HG03558 (cell line): ENCODE results near the gene CFAP65.

ENCODE experiments used
- ATAC-seq: cut with Tn5 transposase; IDR thresholded peaks from one replicate; pipeline ENCODE4 v1.9.1; 2021; ENCODE audit warnings: moderate number of reproducible peaks; ENCODE audit not compliant: unreplicated experiment; ENCODE audit errors: extremely low read depth

Gene CFAP65

DNA sequence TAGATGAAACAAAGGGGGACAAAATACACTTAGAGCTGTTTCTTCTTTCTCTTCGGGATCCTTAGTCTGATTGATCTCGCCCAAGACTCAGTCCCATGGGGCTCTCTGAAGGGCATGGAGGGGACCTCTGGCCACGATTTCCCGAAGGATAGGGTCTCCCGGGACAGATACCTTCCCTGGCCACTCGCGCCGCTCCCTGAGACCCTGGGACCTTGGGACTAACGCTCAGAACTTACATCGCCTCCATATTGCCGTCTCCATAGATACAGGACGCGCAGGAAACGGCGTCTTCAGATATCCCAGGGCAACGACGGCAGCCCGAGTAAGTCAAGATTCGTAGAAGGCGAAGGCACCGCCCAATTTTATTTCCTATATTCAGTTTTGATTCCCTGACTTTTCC lies at the start of gene CFAP65:
TSS of gene CFAP65 (minus strand) at position 265 of the 400 bp plus-strand sequence. CDS start 2,468 bp downstream, outside the sequence.
- ATAC-seq = no peak

DNA sequence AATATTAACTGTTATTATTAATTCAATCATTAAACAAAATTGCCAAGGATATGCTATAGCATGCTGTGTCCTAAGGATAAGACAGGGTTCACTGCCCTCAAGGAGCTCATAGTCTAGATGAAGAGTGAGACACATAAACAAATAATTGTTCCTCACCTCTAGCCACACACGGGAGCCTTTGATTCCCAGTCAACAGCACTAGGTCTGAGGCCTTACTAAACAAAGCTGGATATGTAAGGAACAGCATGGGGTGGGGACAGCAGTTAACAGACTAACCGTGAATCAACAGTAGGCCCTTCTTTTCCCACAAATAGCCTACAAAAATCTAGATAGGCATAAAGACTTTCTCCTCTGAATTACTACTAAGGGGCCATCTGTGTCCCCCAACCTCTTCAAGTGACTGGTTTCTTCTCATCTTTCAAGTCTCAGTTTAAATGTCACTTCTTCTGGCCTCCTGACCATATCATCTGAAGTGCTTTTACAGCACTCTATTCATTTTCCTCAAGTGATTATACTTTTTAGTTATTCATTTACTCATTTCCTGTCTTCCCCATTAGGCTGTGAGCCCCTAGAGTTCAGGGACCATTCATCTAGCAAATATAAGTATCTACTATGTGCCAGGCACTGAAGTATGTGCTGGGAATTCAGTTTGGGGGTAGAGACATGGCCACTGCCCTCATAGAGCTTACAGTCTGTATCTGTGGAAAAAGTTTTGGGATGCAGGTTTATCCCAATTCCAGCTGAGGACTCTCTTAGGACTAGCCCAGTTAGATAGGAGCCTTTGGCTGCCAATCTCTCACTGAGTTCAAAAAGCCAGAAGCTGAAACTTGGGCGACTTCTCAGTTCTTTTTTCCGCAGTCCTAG lies 49.4 kb upstream of the CFAP65 start:
- no peak for ATAC-seq

DNA sequence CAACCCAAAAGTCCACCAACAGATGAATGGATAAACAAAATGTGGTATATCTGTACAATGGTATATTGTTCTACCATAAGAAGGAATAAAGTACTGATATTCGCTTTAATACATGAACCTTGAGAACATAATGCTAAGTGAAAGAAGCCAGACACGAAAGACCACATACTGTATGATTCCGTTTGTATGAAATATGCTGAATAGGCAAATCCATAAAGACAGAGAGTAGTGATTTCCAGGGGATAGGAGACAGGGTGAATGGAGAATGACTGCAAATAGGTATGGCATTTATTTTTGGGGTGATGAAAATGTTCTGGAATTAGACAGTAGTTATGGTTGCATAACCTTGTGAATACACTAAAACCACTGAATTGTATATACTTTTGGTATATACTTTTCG lies 48.0 kb upstream of the CFAP65 start:
- no peak for ATAC-seq

DNA sequence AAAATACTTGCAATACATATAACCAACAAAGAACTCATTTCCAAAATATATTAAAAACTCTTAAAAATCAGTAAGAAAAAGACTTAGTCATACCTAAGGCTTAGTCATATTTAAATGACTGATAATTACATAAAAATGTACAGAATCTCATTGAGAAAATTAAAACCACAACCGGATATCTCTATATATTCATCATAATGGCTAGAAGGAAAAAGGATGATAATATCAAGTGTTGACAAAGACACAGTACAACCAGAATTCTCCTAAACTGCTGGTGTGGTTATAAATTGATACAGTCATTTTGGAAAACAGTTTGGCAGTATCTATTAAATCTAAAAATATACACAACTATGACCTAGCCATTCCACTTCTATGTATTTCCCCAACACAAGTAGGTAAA lies 46.5 kb upstream of the CFAP65 start:
- ATAC-seq = no peak

DNA sequence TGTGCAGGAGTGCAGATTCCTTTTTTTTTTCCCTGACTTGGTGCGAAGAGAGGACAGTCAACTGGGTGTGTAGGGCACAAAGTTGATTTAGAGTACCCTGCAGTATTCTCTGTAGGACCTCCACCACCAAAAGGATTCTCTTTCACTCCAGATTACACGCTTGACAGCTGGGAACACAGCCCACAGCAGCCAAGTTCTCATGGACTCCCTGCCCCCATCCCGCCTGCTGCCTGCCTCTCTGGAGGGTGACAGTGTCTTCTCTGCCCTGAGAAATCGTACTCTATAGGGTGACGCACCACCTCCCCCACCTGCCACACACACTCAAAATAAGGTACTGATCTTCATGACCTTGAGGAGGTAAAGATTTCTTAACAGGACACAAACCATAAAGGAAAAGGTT lies 46.0 kb upstream of the CFAP65 start:
- no peak for ATAC-seq

- no peak for ATAC-seq
Measured at GRCh38 chr2:219086196-219086595, 44.9 kb upstream of the CFAP65 start.

DNA sequence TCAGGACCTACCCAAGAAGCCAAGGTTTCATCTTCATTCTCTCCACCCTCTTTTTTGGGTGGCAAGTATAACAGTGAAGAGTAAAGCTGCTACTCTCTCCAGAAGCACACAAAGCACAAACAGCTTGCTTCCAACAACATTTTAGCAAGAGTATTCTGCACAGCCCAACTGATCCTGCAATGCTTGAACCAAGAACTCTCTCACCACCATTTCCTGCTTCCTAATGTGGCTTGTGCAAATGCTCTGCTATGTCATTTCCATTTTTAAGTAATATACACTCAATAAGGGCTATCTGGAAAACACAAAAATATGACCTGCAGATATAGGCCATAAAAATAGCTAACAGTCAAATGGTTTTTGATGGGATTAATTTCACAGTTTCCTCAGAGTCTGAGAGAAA lies 43.5 kb upstream of the CFAP65 start:
- no peak for ATAC-seq

- ATAC-seq = no peak
Measured at GRCh38 chr2:219082332-219082958, 41.1 kb upstream of the CFAP65 start.

GRCh38 chr2:219081701-219082331 lies 40.5 kb upstream of the CFAP65 start:
- no peak for ATAC-seq

- no peak for ATAC-seq
Measured at GRCh38 chr2:219081096-219081495, 39.8 kb upstream of the CFAP65 start.

DNA sequence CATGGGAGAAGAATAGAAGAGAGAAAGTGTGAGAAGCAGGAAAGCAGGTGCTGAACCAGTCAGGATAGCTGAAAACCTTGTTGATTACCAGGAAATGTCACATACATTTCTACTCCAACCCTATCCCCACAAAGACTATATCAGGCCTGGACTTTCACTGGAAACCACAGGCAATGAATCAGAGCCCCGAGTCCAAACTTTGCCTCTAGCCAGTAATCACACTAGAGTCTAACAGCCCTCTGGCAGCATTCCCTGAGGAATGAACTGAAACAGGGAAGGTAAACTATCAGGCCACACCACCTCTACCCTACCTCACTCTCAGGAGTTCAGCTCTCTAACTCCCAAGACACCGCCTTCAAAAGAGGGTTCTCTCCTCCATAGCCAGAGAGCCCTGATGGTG lies 38.1 kb upstream of the CFAP65 start:
- ATAC-seq = no peak

GRCh38 chr2:219078951-219079350 lies 37.6 kb upstream of the CFAP65 start:
- no peak for ATAC-seq

- ATAC-seq = no peak
Measured at GRCh38 chr2:219078126-219078525, 36.8 kb upstream of the CFAP65 start.

GRCh38 chr2:219076253-219076652 lies 34.9 kb upstream of the CFAP65 start:
- ATAC-seq = no peak

DNA sequence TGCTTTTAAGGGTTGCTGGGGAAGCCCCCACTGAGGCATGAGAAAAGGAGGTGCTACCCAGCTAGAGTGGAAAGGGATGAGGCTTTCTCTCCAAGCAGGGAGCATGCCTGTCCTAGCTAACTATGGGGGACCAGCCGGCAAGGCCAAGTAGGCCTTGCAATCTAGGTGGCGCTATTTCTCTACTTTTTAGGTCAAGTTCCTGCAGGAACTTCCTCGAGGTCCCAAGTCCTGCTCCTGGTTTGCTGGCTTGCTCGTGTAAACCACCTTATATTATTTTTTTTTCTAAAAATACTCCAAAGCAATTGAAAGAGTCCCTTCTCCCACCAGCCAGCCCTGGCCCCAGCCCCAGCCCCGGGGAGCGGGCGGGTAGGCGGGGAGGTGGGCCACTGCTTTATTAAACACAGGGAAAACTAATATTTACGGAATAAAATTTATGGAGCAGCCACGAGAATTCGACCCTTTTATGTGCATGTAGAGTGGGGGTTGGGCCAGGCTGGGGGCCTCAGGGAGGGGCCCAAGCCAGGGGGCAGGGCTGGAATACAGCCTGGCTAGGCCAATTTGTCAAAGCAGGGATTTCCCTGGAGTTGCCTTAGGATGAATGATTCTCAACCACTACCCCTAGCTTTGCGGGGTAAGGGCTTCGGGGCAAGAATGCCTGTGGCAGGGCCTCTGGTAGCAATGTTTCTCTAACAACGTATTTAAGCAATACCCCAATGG lies 32.3 kb upstream of the CFAP65 start:
- no peak for ATAC-seq

DNA sequence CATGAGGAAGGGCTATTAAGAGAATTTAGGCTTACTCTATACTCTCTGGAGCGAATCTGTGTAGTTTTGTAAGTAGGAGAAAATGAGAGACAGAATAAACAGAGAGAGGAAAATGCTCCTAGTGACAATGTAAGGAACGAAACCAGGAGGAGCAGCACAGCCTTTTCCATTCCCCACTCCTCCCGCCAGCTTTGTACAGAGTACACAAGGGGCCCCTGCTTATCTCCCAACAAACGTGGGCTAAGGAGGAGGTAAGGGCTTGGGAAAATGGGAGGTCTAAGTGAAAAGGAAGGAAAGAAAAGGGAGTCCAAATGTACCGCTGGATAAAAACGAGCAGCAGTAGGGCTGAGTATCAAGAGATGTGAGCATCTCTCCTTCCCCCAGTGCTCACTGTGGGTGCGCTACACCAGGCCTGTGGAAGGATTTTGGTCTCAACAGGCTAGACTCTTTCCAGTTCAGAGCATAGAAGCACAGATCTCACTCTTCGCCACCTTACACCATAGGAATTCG lies 31.5 kb upstream of the CFAP65 start:
- ATAC-seq = no peak

- no peak for ATAC-seq
Measured at GRCh38 chr2:219071131-219071816, 30.0 kb upstream of the CFAP65 start.

GRCh38 chr2:219065484-219065883 lies 24.2 kb upstream of the CFAP65 start:
- ATAC-seq = no peak

- ATAC-seq = no peak
Measured at GRCh38 chr2:219062081-219062480, 20.8 kb upstream of the CFAP65 start.
